IPS-NIHi7 (cell line): ENCODE measurements around the gene SYCN.

ENCODE experiments used
- DNase-seq: peaks from one replicate; pipeline ENCODE4 v3.0.0; 2012; ENCODE audit warnings: mixed read lengths; ENCODE audit errors: extremely low spot score

Gene SYCN

GRCh38 chr19:39171479-39172465, 32.3 kb downstream of the SYCN start:
- no peak for DNase-seq

- no peak for DNase-seq
These were observed 33.5 kb downstream of the SYCN start for GRCh38 chr19:39170386-39171231.

DNA sequence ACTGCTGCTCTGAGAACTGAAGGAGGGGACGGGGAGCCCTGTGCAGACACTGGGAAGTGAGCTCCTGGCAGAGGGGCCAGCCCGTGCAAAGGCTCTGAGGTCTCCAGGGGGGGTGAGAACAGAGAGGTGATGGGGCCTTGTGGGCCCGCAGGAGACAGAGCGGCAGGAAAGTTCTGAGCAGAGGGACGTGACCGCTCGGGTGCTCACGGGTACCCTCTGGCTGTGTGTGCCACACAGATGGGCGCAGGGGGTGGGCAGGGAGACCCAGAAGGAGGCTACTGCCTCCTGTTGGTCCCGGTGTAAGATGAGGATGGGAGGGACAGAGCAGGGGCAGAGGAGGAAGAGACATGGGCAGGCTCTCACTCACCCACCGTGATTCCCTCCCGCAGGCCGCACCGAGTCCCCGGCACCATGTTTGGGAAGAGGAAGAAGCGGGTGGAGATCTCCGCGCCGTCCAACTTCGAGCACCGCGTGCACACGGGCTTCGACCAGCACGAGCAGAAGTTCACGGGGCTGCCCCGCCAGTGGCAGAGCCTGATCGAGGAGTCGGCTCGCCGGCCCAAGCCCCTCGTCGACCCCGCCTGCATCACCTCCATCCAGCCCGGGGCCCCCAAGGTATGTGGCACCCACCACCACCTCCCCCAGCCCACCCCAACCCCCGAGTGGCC, 34.8 kb downstream of the SYCN start:
- no peak for DNase-seq

DNA sequence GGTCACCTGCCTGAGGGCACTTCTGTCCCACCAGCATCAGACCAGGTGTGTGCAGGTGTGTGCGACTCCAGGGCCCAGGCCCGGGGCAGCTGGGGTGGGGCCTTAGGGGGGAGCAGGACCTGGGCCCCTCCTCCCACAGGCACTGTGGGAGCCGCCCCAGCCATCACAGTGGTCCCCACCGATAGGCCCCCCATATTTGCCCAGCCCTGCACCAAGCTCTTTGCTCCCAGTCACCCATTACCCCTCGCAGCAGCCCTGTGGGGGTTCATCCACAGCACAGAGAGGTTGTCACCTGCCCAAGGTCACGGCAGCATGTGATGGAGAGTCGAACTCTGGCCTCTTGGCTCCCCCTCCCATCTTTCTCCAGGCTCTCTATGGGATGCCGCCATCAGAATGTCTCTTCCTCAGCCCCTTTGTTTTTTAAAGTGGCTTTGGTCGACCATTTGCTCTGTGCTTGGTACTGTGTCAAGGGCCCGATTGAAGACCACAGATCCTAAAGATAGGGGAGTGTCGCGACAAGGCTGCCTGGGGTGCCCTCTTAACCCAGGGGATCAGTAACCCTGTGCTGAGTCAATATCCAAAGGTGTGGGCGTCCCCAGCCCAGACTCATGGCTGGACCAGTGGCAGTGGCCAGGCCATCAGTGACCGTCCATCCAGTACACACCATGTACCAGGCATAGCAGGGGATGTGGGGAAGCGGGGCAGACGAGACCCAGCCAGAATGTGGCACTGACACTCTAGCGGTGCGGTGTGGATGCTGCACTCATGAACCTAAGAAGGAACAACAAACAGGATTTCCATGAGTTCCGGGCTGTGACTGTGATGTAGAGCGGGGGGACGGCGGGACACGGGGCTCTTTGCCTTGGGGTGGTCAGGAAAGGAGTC, 35.6 kb downstream of the SYCN start:
- DNase-seq, result no peak

- peak; percentile 66 for DNase-seq
These were observed 36.4 kb downstream of the SYCN start for GRCh38 chr19:39167461-39168257.

DNA sequence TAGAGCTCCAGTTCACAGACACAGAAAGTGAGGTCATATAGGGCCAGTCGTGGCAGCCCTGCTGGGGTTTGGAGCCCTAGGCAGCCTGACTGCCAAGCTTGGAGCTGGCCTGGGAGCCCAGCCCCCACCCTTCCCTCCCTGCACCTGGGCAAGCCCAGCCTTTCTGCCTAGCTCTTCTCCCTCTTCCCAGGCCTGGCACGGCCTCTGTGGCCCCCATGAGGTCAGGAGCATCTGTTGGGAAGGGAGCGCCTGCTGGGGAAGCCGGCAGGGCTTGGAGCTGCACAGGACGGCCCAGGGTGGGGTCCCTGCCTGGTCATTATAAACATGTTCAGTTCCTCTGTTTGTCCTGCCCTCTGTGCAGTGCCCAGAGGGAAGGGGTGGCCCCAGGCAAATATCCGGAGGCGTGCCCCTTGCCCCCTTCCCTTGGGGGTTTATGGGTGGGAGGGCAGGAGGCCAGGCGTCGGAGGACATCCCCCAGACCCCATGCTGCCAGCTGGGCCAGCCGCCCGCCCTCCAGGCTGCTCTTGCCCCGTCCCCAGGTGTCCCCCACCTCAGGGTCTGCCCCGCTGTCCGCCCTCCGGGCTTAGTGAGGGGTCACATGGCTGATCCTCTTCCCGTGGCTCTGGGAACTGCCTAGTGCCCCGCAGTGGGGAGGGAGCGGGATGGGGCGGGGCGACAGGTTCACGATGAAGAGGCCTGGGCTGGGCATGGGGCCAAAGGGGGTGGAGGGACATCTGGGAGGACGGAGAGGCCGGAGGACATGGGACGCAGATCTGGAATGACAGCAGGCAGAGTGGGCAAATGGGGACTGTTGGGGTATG, 37.3 kb downstream of the SYCN start:
- no peak for DNase-seq

DNA sequence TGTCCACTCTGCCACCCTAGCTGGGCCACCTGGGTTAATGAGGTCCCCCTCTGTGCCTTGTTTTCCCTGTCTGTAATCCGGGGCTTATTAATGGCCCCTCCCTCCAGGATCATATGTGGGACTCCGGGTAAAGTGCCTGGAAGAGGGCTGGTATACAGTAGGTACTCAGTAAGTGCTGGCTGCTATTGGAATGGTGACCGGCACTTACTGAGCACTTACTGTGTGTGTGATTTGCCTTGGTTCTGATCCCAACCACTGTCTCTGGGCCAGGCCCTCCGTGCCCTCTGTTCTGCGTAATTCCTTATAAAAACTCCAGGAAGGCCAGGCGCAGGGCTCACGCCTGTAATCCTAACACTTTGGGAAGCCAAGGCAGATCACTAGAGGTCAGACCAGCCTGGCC, 38.2 kb downstream of the SYCN start:
- DNase-seq, result no peak

DNA sequence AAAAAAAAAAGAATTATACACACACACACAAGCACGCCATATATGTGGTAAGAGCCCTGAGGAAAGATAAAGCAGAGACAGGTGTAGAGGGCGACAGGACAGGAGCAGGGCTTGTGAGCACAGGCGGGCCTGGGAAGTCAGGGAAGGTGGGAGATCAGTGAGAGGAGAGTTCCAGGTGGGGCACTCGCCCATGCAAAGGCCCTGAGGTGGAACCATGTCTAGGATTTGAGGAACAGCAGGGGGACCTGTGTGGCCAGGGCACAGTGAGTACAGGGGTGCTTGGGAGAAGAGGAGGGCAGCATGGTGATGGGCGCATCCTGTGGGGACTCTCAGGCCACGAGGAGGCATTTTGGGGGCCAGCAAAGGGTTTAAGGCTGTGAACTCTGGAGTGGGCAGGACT, 39.8 kb downstream of the SYCN start:
- no peak for DNase-seq

DNA sequence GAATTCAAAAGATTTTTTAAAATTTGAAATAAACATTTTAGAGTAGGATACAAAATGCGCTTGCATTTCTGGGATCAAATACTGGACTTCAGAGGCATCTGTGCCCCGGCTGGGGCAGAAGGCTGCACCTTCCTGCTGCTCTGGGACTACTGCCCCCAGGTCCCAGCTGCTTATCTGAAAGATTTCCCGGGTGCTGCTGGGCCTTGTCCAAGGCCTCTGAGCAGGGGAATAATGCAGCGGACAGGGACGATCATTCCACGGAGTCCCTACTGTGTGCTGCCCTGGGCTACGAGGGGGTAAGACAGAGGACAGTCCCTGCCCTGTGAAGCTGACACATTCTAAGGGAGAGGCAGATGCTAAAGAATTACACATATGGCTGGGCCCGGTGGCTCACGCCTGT, 40.4 kb downstream of the SYCN start:
- no peak for DNase-seq

- no peak for DNase-seq
These were observed 41.5 kb downstream of the SYCN start for GRCh38 chr19:39162441-39163043.

GRCh38 chr19:39160889-39161672, 43.0 kb downstream of the SYCN start:
- DNase-seq, result no peak

DNA sequence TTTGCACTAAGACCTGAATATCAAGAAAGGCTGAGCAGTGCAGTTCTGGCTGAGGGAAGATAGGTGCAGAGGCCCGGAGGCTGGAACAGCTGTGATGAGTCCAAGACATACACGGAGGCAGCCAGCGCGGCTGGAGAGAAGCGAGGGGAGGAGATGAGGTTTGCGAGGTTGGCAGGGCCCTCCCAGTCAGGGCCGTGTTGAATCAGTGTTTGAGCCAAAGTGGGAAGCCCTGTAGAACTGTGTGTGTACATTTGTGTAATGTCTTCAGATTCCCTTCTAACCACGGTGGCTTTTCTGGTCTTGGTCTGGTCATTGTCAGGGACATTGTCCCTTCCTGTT, 43.6 kb downstream of the SYCN start:
- no peak for DNase-seq

DNA sequence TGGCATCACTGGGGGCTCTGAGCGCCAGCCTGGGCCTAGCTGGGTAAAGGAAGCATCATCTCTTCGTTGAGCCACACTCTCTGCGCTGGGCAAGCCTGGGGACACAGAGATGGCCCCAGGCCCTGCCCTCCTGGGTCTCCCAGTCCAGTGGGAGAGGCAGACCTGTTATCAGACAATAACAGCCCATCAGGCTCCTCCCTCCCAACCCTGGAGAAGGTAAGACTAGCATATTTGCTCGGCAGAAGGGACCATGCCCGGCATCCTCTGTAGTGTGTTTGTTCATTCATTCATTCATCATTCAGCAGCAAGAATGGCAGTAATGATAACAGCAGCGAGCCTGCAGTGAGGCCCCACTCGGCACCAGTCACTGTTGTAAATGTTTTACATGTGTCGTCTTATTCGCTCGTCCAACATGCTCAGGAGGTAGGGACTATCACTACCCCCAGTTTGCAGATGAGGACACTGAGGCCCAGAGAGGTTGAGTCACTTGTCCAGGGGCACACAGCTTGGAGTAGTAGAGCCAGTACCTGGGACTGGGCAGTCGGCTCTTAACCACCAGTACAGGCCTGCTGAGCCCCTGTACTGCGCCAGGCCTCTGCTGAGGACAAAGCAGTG, 45.3 kb downstream of the SYCN start:
- DNase-seq, result no peak

- DNase-seq, result no peak
These were observed 46.1 kb downstream of the SYCN start for GRCh38 chr19:39157997-39158389.

DNA sequence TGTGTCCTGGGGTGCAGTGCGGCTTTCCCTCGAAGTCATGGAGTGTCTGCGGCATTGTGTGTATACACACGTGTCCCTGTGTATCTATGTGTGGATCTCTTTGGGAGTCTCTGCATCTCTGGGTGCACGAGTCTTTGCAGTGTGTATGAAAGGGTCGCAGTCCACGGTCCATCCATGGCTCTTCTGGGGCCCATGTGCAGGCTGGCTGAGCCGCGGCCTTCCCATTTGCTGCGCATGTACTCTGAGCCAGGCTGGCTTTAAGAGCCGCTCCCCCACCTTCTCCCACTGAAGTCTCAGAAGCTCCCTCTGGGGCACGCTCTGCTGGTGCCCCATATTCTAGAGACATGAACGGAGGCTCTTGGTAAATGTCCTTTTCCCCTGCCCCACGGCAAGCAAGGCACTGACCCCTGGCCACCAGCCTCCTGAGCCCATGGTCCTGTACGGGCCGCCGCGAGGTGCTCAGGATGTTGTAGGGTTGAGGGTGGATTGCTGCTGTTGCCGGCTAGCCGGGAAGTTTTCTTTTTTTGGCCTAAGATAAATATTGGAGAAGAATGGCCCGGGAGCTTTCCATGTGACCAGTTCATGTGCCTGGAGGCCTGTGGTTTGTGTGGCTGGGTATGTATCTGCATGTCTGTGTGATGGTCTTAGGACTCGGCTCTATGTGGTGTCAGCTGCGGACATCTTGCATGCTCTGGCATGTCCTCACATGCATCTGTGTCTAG, 46.6 kb downstream of the SYCN start:
- no peak for DNase-seq

DNA sequence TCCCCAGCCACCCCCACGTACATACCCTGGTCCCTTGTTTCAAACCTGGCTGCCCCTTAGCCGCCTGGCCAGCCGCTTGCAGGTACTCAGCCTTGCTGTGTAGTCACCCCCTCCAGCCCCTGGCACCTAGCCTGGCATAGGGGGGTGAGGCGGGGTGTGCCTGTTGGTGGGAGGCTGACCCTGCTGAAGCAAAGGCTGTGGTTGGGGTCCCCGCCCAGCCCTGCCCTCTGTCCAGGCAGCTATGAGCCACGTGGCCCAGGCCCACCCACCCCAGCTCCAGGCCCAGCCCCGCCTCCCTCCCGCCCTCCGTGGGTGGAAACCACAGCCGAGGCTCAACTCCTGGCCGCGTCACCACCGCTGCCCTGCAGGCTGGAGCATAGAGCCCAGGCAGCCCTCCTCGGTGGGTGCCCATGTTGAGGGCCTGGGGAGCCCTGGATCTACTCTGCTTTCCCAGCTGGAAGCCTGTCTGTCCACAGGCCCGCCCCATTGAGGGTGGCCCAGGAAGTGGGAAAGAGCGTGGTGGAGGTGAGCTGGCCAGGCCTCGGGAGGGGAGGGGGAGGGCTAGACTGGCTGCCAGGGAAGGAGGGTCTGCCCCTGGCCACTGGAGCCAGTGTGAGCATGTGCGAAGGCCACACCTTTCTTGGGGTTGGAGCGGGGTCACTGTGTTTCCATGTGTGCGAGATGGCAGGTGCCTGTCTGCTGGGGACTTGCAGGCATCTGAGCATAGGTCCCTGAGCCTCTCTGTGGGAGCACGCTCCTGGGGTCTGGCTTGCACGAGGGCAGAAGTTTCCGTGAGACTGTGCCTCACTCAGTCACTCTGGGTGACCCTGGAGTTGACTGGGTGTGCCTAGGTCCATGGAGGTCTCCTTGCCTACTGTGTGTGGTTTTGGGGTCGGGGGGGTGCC, 47.5 kb downstream of the SYCN start:
- peak; percentile 39 for DNase-seq
